Amygdala (tissue), 56 donors: ENCODE results near the gene DNM3.

ENCODE experiments used
- DNase-seq, 56 donors: peaks; one replicate each; lab custom pipeline; 2025; lab: John Stamatoyannopoulos, UW

The DNM3 gene

DNA sequence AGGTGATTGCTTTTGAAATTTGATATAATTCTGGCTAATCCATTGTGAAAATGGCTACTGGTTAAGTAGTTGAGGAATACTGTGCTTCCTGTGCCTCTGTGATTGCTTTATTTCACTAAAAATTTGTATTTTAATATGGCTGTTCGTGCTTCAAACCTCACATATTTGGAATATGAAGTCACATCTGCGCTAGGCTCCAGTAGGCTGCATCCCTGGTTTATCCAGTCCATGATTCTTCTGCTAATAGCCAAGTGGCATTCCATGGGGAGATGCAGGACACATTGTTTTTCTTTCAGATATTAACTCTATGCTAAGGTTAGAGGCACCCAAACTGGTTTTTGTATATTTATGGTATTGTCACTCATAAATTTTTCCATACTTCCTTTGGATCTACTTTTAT lies 25.9 kb downstream of the DNM3 start:
- DNase-seq: no peak

DNA sequence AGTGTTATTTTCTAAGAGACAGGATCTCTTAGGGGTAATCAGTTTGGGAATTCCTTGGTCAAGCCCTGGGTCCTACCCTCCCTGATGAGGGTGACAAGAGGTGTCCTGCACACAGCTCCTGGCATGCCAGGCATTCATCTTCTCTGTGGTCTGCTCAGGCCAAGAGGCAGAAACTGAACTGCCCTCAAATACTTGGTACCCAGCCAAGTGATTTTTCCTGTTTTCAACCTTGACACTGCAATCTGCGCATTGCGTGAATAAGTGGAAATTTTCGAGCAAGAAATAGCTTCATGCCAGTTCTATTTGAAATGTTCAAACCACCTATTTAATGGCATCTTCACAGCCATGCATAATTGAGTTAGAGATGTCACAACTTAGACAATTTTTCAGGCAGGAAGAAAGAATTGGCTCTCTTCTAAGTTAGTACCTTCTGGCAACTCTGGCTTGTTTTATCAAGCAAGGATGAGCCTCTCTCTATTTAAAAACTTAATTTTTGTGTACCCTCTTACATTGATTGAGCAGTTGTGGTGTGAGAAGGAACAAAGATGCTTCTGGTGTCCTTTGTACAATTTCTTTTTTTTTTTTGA lies 27.0 kb downstream of the DNM3 start:
- peak in 1 of 56 donors; percentile 40 for DNase-seq

DNA sequence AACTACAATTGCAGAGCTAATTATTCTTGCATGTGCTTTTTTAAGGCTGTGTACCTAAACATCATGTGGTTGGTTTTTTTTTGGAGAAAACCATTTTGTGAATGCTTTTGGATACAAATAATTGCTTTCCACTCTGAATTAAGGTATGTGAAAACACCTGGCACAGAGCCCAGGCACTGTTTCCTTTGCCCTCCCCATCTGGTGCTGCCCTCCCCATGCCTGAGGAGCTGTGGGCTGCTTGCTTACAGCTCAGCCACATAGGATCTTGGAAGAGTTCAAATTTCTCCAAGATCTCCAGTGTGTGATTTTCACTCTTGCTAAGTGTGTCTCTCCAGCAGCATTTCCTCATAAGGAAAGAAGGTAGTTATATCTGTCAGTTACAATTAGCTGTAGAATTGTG lies 27.8 kb downstream of the DNM3 start:
- DNase-seq: peak in 4 of 56 donors; percentile 2 to 29 (median 12)

DNA sequence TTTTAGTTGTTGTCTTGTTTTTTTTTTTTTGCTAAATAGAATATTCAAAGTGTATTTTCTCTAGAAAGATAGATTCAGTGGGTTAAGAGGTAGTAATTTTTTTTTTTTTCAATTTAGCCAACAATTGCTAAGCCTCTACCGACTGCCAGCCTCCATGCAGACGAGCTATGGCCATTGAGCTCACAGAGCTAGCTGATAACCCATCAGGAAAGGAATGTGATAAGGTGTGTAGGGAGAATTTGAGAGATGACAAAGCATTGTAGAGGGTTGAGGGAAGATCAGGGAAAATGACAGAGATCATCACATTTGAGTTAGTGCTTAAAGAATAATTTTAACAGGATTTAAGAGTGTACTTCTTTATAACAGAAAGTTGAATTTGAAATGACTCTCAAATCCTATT lies 30.6 kb downstream of the DNM3 start:
- DNase-seq: no peak

DNA sequence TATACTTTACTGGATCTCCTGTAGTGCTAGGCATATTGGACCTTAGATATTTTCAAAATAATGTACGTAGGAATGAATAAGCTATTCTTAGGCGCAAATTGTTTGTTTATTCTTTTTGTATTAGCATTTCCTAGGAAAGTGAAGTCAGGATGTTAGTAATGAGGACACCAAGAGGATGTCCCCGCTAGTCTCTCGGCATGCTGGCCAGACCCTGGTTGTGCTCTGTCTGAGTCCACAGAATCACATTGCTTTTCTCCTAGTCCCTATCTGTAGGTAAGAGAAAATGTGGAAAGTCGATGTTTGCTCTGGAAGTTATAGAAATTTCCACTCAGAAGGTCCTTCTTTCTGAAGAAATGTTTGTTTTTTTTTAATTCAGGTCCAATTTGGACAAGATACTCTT lies 31.1 kb downstream of the DNM3 start:
- DNase-seq: no peak

DNA sequence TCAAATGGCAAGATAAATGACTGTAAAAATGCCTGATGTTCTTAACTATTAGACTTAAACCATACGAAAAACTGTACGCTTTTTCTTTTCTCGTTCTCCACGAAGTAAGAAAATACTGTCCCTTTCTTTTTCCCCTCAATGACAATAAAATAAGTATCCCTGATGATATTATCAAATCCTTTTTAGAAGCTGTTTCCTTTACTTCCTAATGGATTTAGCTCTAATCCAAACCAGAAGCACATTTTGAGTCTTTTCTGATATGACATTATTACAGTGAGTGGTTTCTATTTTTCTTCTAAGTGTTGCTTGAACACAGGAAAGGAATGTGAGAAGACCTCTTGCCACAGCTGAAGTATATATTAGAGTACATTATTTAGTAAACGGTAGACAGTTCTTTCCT lies 32.4 kb downstream of the DNM3 start:
- no peak for DNase-seq

DNA sequence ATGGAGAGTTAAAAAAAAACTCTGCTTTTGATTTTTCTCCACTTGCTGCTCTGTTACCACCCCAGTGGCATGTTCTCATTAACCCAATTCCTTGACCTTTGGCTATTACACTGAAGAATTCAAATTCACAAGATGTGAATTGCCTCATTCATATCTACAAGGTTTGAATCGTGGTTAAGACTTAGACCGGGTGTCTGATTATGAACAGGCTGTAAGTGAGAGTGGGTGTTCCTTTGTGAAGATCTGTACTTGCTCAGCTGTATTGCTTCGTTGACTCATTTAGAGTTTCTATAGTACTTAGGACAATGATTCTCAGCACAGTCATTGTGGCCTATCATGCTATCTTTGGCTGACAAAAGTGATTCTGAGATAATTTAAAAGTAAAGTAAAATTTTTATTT lies 36.4 kb downstream of the DNM3 start:
- no peak for DNase-seq

DNA sequence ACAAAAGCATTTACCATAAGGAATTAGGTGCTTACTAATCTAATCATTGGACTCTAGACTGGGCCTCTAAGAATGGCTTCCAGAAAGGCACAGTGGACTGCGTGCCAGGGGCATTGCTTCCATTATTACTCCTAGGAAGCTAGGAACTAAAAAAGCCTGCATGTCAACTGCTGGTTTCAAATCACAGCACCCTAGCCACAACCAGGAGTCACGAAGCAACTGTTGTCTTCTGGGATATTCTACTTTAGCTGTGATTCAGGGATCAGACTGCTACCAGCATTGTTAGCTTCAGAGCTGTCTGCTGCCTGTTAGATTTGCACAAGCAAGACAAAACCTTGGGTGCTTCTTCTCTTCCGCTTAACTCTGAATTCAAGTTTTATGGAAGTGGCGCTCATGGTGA lies 38.3 kb downstream of the DNM3 start:
- DNase-seq: no peak

DNA sequence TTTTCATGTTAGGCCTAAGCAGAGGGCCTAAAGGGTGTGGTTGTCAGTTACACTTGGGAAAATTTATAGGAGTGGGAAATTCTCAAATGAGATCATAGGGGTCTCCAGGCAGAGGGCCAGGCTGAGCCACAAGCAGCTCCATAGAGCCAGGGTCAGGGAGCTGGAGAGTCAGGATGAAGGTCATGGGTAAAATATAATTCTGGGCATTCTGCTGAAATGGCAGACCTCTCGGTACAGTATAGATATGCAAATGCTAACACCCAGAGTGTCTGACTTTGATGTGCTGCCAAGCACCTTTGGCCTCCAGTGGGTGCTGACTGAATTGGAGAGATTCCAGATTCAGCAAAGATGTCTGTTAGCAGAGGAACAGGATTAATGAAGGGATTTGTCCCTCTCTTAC lies 40.1 kb downstream of the DNM3 start:
- no peak for DNase-seq

DNA sequence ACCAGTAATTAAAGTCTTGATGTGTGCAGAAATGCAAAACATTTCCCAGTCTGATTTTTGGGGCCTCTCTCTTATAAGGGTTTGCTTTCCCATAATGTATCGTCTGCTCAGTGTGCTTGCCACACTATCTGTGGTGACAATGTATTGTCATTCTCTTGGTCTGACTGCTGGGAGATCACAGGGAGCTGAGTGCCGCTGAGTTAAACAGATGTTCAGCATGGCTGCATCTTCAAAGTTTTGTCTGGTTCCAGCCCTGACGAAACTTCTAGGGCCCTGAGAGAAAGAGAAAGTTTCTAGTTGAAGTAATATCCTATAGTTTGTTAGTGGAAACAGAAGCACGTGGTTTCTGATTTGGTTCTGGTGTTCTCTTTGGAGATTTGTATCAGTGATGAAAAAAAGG lies 42.6 kb downstream of the DNM3 start:
- no peak for DNase-seq

DNA sequence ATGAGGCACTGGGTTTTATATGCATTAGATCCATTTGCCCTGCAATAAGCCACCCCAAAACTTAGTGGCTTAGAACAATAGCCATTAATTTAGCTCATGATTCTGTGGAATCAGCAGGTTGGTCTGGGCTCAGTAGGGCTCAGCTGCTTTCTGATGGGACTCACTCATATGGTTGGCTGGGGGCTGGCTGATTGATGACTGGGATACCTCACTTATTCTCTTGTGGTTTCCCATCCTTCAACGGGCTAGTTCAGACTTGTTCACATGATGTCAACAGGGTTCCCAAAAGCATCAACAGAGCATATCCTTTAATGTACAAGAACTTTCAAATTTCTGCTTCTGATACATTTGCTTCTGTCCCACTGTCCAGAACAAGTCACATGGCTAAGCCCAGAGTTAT lies 43.2 kb downstream of the DNM3 start:
- DNase-seq: no peak

DNA sequence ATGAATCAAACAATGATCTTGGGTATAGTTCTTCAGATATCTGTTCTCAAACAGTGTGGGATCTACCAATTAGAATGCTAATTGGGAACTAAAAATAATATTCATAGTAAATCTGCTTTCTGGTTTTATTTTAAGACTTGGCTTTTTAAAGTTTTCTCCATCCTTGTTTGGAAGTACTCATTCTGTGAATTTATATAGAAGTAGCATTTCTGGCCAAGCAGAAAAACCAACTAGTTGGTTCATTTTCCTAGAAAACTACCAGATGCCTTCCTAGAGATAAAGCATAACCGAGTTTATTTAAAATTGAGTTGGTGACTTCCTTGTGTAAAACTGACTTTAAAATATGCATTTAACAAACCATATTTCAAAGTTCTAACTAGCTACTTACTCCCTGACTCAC lies 48.8 kb downstream of the DNM3 start:
- no peak for DNase-seq

DNA sequence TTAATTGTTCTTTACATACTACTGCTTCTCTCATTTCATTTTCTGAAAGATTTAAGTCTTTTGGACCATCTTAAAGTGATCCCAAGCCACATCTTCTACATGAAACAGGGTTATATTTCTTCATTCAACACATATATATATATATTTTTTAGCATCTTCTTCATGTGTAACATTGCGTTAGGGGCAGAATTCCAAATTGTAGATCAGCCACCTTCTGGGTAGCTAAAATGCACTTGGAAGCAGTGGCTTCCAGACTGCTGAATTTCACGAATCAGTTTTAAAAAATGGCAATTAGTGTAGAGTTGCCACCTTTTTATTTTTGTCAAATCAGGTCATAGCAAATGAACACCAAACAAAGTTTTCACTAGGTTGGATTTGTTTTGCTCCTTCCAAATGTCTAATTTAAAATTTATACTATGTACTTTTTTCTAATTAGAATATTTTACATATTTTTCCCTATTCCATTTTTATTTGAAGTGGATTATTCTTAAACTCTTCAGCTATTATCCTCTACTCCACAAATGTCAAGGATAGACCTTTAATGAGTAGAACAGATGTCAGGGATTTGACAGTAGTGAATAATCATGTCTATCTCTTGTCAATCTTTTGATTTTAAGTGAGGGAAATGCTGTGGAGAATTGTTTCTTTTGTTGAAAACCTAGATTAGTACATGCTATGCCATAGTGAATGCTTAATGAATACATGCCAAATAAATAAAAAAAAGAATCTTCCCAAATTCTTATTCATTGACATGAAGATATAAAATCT lies 55.8 kb downstream of the DNM3 start:
- DNase-seq: no peak

DNA sequence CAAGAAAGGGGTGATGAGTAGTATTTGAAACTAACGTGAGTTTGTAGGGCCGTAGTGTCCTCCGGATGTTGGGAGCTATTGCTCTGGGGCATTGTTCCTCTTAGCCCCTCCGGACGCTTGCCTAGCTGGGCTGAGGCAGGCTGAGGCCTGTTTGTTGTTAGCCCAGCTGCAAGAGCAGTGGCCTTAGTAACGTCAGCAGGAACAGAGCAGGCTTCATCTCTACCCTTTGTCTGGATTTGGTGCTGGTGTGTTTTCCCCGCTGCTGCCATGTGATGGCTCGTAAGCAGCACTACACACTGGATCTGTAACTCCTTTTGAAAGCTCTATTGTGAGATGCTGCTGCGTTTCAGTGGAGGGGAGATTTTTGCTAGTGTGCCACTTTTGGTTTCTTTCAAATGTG lies 57.6 kb downstream of the DNM3 start:
- peak in 53 of 56 donors; percentile 34 to 96 (median 81) for DNase-seq

DNA sequence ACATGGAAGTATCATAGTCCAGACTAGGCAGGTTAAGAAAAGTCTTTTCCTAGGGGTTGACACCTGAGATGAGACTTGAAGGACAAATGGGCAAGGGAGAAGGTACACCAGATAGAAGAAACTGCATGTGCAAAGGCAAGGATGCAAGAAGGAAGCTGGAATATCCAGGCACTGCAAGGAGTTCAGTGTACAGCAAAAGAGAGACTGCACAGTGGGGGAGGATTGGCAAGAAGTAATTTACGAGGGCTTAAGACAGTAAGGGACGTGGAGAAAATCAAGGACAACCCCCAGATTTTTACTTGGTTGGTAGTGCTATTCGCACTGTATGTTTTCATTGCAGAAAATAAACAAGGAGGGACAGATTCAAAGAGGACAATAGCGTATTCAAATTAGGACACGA lies 58.5 kb downstream of the DNM3 start:
- peak in 2 of 56 donors; percentile 19 to 42 for DNase-seq

DNA sequence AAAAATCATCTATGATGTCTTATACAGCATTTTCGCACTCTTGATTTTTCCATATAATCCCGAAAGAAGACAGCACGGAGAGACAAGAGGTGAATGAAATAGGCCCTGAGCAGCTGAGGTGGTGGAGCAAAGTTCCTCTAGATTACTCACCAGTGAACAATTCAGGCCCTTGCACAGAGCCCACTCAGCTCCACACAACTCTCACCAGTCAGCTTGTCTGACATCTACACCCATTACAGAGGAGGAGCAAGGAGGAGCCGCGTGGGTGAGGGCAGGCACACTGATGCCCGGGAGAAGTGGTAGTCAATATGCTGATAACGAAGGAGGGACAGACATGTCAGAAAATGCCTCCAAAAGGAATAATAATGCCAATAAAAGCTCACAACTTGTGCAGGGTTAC lies 59.9 kb downstream of the DNM3 start:
- DNase-seq: peak in 9 of 56 donors; percentile 5 to 36 (median 20)

DNA sequence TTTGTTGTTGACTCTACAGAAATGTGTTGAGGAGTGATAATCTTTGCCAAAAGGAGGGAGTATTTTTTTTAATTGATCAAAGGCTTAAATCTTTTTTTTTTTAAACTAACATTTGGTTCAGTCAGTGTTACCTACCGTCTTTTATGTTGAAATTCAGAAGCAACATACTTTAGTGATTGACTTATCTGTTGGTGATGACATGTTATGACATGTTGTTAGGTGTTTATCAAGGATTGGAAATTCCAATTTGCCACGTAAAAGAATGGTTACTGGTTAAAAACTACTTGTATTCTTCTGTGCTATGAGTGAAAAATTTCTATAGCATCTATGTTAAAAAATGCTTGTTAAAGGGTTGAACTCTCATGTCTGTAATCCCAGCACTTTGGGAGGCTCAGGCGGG lies 61.2 kb downstream of the DNM3 start:
- no peak for DNase-seq

DNA sequence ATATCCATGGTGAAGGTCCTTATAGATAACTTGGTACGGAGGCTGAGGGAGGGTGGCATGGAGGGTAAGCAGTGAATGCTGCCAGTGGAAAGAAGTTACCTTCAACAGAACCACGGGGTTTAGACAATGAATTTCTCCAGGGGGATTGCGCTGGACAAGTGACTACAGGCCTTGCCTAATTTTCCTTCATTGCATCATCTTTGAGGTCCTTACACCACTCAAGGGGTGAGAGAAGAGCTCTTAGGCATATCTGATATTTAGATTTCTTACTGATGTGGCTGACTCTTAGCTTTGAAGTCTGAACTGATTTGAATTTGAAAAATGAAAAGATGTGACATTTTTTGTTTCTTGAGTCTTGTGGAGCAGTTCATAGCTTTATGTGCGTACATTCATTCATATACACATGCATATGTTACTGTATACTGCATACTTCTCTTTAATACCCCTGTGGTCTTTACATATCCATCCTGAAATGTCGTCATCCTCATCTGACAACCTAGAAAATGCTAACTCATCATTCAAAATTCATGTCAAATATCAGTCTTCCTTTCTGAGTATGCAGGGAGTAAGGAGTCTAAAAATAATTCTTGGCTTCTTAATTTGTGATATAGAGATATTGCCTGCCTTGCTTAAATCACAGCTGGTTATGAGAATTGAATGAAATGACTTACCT lies 63.6 kb downstream of the DNM3 start:
- no peak for DNase-seq

DNA sequence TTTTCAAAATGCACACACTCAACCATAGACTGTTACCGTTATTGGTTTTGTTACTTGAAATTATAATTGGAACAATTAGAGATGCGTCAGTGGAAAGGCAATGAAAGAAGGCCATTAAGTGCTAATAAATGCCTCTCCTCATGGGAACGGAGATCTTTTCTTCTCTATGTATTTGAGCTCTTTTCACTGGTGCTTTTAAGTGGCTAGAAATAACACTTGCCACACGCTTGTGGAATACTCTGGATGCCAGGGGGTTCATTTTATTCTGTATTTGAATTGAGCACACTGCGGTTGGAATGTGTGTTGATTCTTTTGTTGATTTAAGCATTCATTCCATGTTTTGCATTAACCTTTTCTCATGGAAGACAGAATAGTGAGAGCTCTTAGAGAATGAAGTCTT lies 68.4 kb downstream of the DNM3 start:
- no peak for DNase-seq

DNA sequence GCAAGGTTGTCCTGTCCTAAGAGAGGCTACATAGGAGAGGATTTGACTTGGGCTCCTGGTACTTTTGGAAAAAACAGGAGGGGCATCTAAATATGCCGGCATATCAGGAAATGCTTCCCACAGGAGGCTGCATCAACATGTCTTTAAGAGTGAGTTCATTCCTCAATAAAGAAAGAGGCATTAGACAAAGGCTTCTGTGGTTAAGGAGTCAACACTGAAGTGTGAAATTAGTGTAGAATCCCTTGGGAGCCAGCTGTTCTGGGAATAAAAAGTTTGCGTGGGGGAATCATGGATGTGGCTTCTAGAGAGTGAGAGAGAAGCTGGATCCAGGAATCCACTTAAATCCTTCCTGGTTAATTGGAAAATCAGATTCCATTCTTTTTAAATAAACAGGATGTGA lies 69.5 kb downstream of the DNM3 start:
- no peak for DNase-seq

DNA sequence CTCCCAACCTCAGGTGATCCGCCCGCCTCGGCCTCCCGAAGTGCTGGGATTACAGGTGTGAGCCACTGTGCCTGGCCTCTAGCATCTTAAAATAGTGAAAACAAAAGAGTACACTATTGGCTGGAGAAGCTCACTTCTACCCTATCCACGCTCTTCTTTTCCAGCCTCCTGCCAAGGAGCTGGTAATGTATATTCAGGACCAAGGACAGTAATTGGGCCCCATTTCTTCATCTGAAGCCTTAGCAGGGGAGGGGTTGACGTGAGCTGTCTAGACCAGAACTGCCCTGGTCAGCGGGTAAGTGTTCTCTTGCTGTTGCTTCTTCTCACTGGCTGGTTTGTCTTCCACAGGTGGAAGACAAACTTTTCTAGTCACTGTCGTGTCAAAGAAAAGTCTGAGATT lies 70.2 kb downstream of the DNM3 start:
- DNase-seq: no peak
